ENCODE data around the gene C3. TPM values are rescaled to one million over a fixed set of nuclear protein-coding genes. Genes with fewer than 3 reads are reported as not detected.

Gene C3
- total RNA-seq, 1 experiment from 2014 or later: 5.0 TPM

DNA sequence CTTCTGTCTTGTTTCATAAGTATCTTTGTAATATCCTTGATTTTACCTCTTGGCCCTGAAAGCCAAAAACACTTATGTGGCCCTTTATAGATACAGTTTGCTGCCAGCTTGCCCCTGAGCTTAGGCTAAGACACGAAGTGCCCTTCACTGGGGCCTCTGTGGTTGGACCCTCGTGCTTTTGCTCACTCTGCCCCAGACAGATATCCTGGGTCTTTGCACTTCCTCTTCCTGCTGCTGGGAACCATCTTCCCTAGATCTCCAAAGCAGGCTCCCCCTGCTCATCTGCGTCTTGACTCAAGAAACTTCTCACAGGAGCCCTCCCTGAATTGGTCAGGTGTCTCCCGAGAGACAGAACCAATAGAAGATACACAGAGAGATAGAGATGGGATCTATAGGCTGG lies 48.5 kb downstream of the C3 start:
- Histone ChIP-seq H3K4me1 (ENCODE audit: control insufficient read depth, insufficient read depth, low read length) (no peaks in the 10 kb centered on the region), H3K27me3 (ENCODE audit: control insufficient read depth, insufficient read depth, low read length) (no peaks in the 10 kb centered on the region), H3K4me3 (ENCODE audit: low read depth in 2 of 2, low read length in 2 of 2) (no peak overlapping the region), H3K27ac (ENCODE audit: low read length) (no peak overlapping the region), H3K9me3 (ENCODE audit: control insufficient read depth, insufficient read depth, low read depth, low read length) (no peaks in the 10 kb centered on the region), H3K36me3 (ENCODE audit: control insufficient read depth, insufficient read depth, low read length) (no peaks in the 10 kb centered on the region)
- TF ChIP-seq POLR2AphosphoS5 (IDR thresholded peaks at IDR 0.05; ENCODE audit: low read depth, low read length) (no peak), SIN3A (IDR thresholded peaks at IDR 0.05; ENCODE audit: borderline replicate concordance, insufficient read depth, low read depth, low read length) (no peak), TCF7L2 (IDR thresholded peaks at IDR 0.05; ENCODE audit: low read depth, low read length) (no peak)
- TF ChIP-seq, protein P1, sequence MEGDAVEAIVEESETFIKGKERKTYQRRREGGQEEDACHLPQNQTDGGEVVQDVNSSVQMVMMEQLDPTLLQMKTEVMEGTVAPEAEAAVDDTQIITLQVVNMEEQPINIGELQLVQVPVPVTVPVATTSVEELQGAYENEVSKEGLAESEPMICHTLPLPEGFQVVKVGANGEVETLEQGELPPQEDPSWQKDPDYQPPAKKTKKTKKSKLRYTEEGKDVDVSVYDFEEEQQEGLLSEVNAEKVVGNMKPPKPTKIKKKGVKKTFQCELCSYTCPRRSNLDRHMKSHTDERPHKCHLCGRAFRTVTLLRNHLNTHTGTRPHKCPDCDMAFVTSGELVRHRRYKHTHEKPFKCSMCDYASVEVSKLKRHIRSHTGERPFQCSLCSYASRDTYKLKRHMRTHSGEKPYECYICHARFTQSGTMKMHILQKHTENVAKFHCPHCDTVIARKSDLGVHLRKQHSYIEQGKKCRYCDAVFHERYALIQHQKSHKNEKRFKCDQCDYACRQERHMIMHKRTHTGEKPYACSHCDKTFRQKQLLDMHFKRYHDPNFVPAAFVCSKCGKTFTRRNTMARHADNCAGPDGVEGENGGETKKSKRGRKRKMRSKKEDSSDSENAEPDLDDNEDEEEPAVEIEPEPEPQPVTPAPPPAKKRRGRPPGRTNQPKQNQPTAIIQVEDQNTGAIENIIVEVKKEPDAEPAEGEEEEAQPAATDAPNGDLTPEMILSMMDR (IDR thresholded peaks at IDR 0.05): no peak
- TF ChIP-seq, protein P2, sequence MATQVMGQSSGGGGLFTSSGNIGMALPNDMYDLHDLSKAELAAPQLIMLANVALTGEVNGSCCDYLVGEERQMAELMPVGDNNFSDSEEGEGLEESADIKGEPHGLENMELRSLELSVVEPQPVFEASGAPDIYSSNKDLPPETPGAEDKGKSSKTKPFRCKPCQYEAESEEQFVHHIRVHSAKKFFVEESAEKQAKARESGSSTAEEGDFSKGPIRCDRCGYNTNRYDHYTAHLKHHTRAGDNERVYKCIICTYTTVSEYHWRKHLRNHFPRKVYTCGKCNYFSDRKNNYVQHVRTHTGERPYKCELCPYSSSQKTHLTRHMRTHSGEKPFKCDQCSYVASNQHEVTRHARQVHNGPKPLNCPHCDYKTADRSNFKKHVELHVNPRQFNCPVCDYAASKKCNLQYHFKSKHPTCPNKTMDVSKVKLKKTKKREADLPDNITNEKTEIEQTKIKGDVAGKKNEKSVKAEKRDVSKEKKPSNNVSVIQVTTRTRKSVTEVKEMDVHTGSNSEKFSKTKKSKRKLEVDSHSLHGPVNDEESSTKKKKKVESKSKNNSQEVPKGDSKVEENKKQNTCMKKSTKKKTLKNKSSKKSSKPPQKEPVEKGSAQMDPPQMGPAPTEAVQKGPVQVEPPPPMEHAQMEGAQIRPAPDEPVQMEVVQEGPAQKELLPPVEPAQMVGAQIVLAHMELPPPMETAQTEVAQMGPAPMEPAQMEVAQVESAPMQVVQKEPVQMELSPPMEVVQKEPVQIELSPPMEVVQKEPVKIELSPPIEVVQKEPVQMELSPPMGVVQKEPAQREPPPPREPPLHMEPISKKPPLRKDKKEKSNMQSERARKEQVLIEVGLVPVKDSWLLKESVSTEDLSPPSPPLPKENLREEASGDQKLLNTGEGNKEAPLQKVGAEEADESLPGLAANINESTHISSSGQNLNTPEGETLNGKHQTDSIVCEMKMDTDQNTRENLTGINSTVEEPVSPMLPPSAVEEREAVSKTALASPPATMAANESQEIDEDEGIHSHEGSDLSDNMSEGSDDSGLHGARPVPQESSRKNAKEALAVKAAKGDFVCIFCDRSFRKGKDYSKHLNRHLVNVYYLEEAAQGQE (IDR thresholded peaks at IDR 0.05; ENCODE audit: insufficient read depth in 1 of 2, low read depth in 2 of 2, low read length in 1 of 2): no peak
- BruUV-seq (replicated peaks): no TSS peak
- ATAC-seq: no peak
- no peak for DNase-seq (ENCODE audit: low read depth, low spot score)
- intact Hi-C loops (cut with micrococcal nuclease; ENCODE audit: unreplicated experiment) (no loop called here), in situ Hi-C loops (cut with HindIII; ENCODE audit: low pct_unique_long_range_greater_than_20kb, low sequenced_read_pairs) (no loop called here)
- POLR2A ChIA-PET: no interaction called here
- CTCF ChIA-PET: no interaction called here

DNA sequence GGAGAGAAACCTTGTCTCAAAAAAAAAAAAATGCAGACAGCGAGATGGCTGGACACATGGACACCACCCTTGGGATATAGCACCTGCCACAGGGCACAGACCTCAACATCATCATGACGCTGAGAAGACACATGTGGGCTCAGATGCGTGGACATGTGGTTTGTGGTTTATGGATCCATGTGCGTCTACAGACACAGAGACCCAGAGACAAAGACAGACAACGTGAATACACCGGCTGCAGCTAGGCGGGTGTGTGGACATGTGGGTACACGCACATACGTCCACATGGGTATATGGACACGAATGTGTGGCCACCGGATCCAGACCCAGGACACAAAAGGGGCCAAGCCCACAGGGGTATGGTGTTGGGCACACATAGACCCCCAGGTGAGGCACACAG lies 51.8 kb downstream of the C3 start:
- POLR2A ChIA-PET: no interaction called here
- H3K9me3 ChIP-seq (ENCODE audit: control insufficient read depth, insufficient read depth, low read depth, low read length): no peaks in the 10 kb centered on the region
- ATAC-seq: no peak
- H3K36me3 ChIP-seq (ENCODE audit: control insufficient read depth, insufficient read depth, low read length): no peaks in the 10 kb centered on the region
- BruUV-seq (replicated peaks): no TSS peak
- in situ Hi-C loops (cut with HindIII; ENCODE audit: low pct_unique_long_range_greater_than_20kb, low sequenced_read_pairs): no loop called here
- CTCF ChIA-PET: no interaction called here
- H3K4me1 ChIP-seq (ENCODE audit: control insufficient read depth, insufficient read depth, low read length): no peaks in the 10 kb centered on the region
- no peaks in the 10 kb centered on the region for H3K27me3 ChIP-seq (ENCODE audit: control insufficient read depth, insufficient read depth, low read length)
- H3K4me3 ChIP-seq (ENCODE audit: low read depth in 2 of 2, low read length in 2 of 2): no peak overlapping the region
- no peak for TF ChIP-seq TCF7L2 (IDR thresholded peaks at IDR 0.05; ENCODE audit: low read depth, low read length)
- TF ChIP-seq, protein P2 (IDR thresholded peaks at IDR 0.05; ENCODE audit: insufficient read depth in 1 of 2, low read depth in 2 of 2, low read length in 1 of 2): no peak
- TF ChIP-seq SIN3A (IDR thresholded peaks at IDR 0.05; ENCODE audit: borderline replicate concordance, insufficient read depth, low read depth, low read length): no peak
- no peak for TF ChIP-seq POLR2AphosphoS5 (IDR thresholded peaks at IDR 0.05; ENCODE audit: low read depth, low read length)
- TF ChIP-seq, protein P1 (IDR thresholded peaks at IDR 0.05): no peak
- no peak overlapping the region for H3K27ac ChIP-seq (ENCODE audit: low read length)
- intact Hi-C loops (cut with micrococcal nuclease; ENCODE audit: unreplicated experiment): no loop called here
- no peak for DNase-seq (ENCODE audit: low read depth, low spot score)

Measured in Panc1 (cell line).